ENCODE results near the gene TWNK.

The TWNK gene

DNA sequence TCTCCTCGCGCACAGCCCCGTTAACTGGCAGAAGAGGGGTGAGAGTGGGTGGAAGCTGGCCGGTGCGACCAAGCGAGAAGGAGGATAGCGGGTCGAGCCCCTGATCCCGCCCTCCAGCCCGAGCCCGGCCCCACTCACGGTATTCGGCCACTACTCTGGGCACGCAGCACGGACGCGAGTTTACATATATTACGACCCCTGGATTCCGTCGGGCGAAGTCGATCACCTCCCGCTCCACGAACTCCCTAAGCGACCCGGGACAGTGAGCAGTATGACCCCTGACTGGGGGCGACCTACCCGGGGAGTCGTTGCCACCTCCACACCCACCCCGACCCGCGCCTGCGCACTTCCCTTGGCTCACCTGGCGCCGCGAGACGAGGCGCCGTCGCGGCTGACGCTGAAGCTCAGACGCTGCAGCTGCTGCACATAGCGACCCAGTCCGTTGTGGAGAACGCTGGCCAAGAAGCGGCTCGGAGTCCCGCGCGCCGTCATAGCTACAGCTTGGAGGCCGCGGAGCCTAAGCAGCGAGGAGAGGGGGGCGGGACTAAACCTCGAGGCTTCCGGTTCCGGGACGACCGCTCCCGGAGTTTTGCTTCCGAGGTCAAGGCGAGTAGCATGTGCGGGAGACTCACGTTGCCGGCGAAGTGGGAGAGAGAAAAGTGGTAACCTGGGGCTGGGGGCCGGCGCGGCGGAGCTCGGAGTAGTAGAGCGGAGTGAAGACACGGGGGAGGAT lies at the start of gene TWNK, which contains the start of gene MRPL43:
TWNK (plus strand) TSS at position 592 of the 733 bp plus-strand sequence. CDS start 668 bp downstream, outside the sequence.
MRPL43 (minus strand) TSS at position 546 of the 733 bp plus-strand sequence; CDS start at position 492, 54 bp downstream.
- TF ChIP-seq EZH2phosphoT487 (IDR thresholded peaks at IDR 0.05; ENCODE audit: borderline replicate concordance, low read length): no peak
- TF ChIP-seq, protein P1, sequence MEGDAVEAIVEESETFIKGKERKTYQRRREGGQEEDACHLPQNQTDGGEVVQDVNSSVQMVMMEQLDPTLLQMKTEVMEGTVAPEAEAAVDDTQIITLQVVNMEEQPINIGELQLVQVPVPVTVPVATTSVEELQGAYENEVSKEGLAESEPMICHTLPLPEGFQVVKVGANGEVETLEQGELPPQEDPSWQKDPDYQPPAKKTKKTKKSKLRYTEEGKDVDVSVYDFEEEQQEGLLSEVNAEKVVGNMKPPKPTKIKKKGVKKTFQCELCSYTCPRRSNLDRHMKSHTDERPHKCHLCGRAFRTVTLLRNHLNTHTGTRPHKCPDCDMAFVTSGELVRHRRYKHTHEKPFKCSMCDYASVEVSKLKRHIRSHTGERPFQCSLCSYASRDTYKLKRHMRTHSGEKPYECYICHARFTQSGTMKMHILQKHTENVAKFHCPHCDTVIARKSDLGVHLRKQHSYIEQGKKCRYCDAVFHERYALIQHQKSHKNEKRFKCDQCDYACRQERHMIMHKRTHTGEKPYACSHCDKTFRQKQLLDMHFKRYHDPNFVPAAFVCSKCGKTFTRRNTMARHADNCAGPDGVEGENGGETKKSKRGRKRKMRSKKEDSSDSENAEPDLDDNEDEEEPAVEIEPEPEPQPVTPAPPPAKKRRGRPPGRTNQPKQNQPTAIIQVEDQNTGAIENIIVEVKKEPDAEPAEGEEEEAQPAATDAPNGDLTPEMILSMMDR (IDR thresholded peaks at IDR 0.05; ENCODE audit: low read depth, low read length, poor library complexity, severe bottlenecking): no peak
- Histone ChIP-seq H4K20me1 (ENCODE audit: control insufficient read depth, insufficient read depth, low read depth, low read length) (peaks cover 6% of the 10 kb centered on the region; the same call in 1 of the 2 replicates), H3K79me2 (ENCODE audit: control insufficient read depth, low read length) (peaks cover 60% of the 10 kb centered on the region)

DNA sequence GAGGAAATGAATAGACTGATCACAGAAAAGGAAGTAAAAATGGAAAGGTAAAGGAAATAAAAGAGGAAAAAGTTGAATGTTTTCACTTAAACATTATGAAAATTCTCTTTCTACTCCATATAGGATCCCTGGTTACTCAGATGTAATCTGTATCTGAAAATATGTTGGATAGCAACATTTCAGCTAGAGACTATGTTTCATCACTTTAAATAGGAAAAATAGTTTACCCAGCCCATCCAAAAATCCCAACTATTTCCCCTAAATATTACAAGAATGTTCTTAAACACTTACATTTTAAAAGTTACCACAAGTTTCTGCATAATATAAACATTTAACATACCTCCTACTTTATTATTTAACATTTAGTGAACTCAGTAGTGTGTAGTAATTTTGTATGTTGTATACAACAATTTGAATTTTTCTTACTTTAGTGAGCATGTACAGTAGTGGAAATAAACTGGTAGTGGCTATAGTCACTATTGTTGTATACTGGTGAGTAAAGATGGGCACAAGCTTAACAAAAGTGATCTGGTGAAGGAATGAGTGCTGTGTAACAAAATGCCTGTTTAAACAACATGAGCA lies 47.5 kb upstream of the TWNK start:
- no peaks in the 10 kb centered on the region for H3F3A ChIP-seq (ENCODE audit: control insufficient read depth, insufficient read depth)
- no peak overlapping the region for H3K27ac ChIP-seq (ENCODE audit: low read depth, low read length)

More for the DNA sequence above, at the start of gene TWNK, which contains the start of gene MRPL43:
- Histone ChIP-seq H3K27me3 (ENCODE audit: control insufficient read depth, low read length) (no peaks in the 10 kb centered on the region), H3K4me1 (ENCODE audit: control insufficient read depth, low read length) (peaks cover 28% of the 10 kb centered on the region), H3K36me3 (ENCODE audit: control insufficient read depth, low read length) (peaks cover 40% of the 10 kb centered on the region), H3K4me2 (ENCODE audit: low read length) (peak within 1 kb of the TSS; percentile 84), H3K4me3 (ENCODE audit: low read length) (peak within 1 kb of the TSS; percentile 82), H3F3A (ENCODE audit: control insufficient read depth, insufficient read depth) (no peaks in the 10 kb centered on the region), H3K27ac (ENCODE audit: low read depth, low read length) (peak within 1 kb of the TSS; percentile 69), H3K9me2 (replicated peaks; ENCODE audit: control insufficient read depth, low read length) (no peaks in the 10 kb centered on the region), H3K9me3 (ENCODE audit: control insufficient read depth, insufficient read depth, low read length) (no peaks in the 10 kb centered on the region)

DNA sequence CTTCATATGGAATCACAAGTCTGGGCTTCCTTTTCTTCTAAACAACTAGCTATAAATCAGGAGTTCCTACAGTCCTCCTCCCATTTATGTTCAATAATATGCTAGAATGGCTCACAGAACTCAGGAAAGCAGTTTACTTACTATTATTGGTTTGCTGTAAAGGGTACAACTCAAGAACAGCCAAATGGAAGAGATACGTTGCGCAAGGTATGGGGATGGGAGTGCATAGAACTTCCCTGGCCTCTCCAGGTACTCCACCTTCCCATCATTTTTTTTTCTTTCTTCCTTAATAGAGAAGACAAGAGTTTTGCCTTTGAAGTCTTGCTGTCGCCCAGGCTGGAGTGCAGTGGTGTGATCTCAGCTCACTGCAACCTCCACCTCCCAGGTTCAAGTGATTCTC lies 45.1 kb upstream of the TWNK start:
- Histone ChIP-seq H3K27ac (ENCODE audit: low read depth, low read length) (no peak overlapping the region), H3K4me1 (ENCODE audit: control insufficient read depth, low read length) (no peaks in the 10 kb centered on the region), H4K20me1 (ENCODE audit: control insufficient read depth, insufficient read depth, low read depth, low read length) (no peaks in the 10 kb centered on the region), H3K4me3 (ENCODE audit: low read length) (no peak overlapping the region), H3K79me2 (ENCODE audit: control insufficient read depth, low read length) (no peaks in the 10 kb centered on the region), H3K27me3 (ENCODE audit: control insufficient read depth, low read length) (no peaks in the 10 kb centered on the region), H3K4me2 (ENCODE audit: low read length) (no peak overlapping the region), H3K9me2 (replicated peaks; ENCODE audit: control insufficient read depth, low read length) (no peaks in the 10 kb centered on the region), H3K36me3 (ENCODE audit: control insufficient read depth, low read length) (peaks cover 87% of the 10 kb centered on the region), H3F3A (ENCODE audit: control insufficient read depth, insufficient read depth) (no peaks in the 10 kb centered on the region), H3K9me3 (ENCODE audit: control insufficient read depth, insufficient read depth, low read length) (no peaks in the 10 kb centered on the region)
- TF ChIP-seq, protein P1 (IDR thresholded peaks at IDR 0.05; ENCODE audit: low read depth, low read length, poor library complexity, severe bottlenecking): no peak
- TF ChIP-seq EZH2phosphoT487 (IDR thresholded peaks at IDR 0.05; ENCODE audit: borderline replicate concordance, low read length): no peak

More for the DNA sequence above, 47.5 kb upstream of the TWNK start:
- Histone ChIP-seq H3K4me2 (ENCODE audit: low read length) (no peak overlapping the region), H3K9me3 (ENCODE audit: control insufficient read depth, insufficient read depth, low read length) (no peaks in the 10 kb centered on the region), H3K27me3 (ENCODE audit: control insufficient read depth, low read length) (no peaks in the 10 kb centered on the region), H4K20me1 (ENCODE audit: control insufficient read depth, insufficient read depth, low read depth, low read length) (no peaks in the 10 kb centered on the region), H3K79me2 (ENCODE audit: control insufficient read depth, low read length) (no peaks in the 10 kb centered on the region), H3K36me3 (ENCODE audit: control insufficient read depth, low read length) (peaks cover 75% of the 10 kb centered on the region), H3K4me1 (ENCODE audit: control insufficient read depth, low read length) (no peaks in the 10 kb centered on the region), H3K9me2 (replicated peaks; ENCODE audit: control insufficient read depth, low read length) (no peaks in the 10 kb centered on the region), H3K4me3 (ENCODE audit: low read length) (no peak overlapping the region)
- TF ChIP-seq EZH2phosphoT487 (IDR thresholded peaks at IDR 0.05; ENCODE audit: borderline replicate concordance, low read length): no peak
- TF ChIP-seq, protein P1 (IDR thresholded peaks at IDR 0.05; ENCODE audit: low read depth, low read length, poor library complexity, severe bottlenecking): no peak

Data from DOHH2 (cell line).